Measurements from ENCODE around the gene THSD4.

Gene THSD4

GRCh38 chr15:71626596-71627088 lies 511.4 kb downstream of the THSD4 start:
- Histone ChIP-seq H3K27me3 (ENCODE audit: control insufficient read depth in 1 of 2, insufficient read depth in 2 of 2, low read length in 2 of 2) (no peaks in the 10 kb centered on the region), H3K9me3 (ENCODE audit: low read length) (no peaks in the 10 kb centered on the region), H3K9ac (ENCODE audit: low read length) (no peak overlapping the region), H3K27ac (ENCODE audit: low read depth, low read length) (no peak overlapping the region), H3K36me3 (ENCODE audit: insufficient read depth, low read length) (no peaks in the 10 kb centered on the region), H3K4me3 (ENCODE audit: low read depth in 1 of 2, low read length in 2 of 2) (no peak overlapping the region), H3K4me1 (ENCODE audit: insufficient read depth, low read length) (peaks cover 24% of the 10 kb centered on the region)

DNA sequence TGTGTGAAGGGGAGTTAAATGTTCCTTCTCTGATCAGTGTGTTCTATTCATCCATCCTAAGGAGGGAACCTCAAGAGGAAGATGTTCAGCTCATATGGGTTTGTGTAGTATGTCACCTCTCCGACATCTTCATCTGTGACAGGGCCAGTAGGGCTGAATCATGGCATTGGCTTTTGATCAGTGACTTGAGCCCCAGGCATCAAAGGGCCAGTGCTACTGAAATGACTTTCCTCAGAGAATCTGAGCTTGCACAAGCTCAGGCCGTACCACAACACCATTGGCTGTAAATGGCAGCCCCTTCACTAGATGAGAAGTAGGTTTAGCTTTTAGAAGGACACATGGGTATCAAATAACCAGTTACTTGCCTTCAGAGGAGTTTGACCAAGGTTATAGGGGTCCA lies 511.9 kb downstream of the THSD4 start:
- peaks cover 24% of the 10 kb centered on the region for H3K4me1 ChIP-seq (ENCODE audit: insufficient read depth, low read length)
- no peak overlapping the region for H3K27ac ChIP-seq (ENCODE audit: low read depth, low read length)
- no peaks in the 10 kb centered on the region for H3K36me3 ChIP-seq (ENCODE audit: insufficient read depth, low read length)
- H3K9ac ChIP-seq (ENCODE audit: low read length) = no peak overlapping the region
- H3K9me3 ChIP-seq (ENCODE audit: low read length) = no peaks in the 10 kb centered on the region
- H3K4me3 ChIP-seq (ENCODE audit: low read depth in 1 of 2, low read length in 2 of 2) = no peak overlapping the region
- H3K27me3 ChIP-seq (ENCODE audit: control insufficient read depth in 1 of 2, insufficient read depth in 2 of 2, low read length in 2 of 2) = no peaks in the 10 kb centered on the region

DNA sequence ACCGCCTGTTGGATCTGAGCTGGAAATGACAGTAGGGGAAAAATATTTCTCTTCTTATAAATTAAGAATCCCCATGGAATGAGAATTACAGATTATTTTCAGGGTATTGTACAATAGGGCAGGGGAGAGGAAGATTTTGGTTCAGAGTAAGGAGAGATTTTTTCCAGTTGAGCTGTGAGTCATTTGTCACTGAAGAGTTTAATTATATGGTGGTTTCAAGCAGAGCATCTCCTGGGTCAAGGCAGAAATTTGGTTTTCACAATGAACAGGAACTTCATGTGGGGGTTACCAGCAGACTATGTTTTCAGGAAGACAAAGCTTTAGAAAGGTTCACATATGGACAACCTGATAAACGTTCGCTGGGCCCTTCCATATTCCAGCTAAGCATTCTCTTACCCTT lies 512.3 kb downstream of the THSD4 start:
- H3K36me3 ChIP-seq (ENCODE audit: insufficient read depth, low read length) = no peaks in the 10 kb centered on the region
- H3K9me3 ChIP-seq (ENCODE audit: low read length) = no peaks in the 10 kb centered on the region
- H3K4me1 ChIP-seq (ENCODE audit: insufficient read depth, low read length) = peaks cover 24% of the 10 kb centered on the region
- H3K4me3 ChIP-seq (ENCODE audit: low read depth in 1 of 2, low read length in 2 of 2) = no peak overlapping the region
- no peaks in the 10 kb centered on the region for H3K27me3 ChIP-seq (ENCODE audit: control insufficient read depth in 1 of 2, insufficient read depth in 2 of 2, low read length in 2 of 2)
- no peak overlapping the region for H3K27ac ChIP-seq (ENCODE audit: low read depth, low read length)
- no peak overlapping the region for H3K9ac ChIP-seq (ENCODE audit: low read length)

GRCh38 chr15:71628988-71629770 lies 513.9 kb downstream of the THSD4 start:
- H3K27me3 ChIP-seq (ENCODE audit: control insufficient read depth in 1 of 2, insufficient read depth in 2 of 2, low read length in 2 of 2) = no peaks in the 10 kb centered on the region
- no peak overlapping the region for H3K27ac ChIP-seq (ENCODE audit: low read depth, low read length)
- H3K4me3 ChIP-seq (ENCODE audit: low read depth in 1 of 2, low read length in 2 of 2) = no peak overlapping the region
- no peaks in the 10 kb centered on the region for H3K9me3 ChIP-seq (ENCODE audit: low read length)
- no peak overlapping the region for H3K9ac ChIP-seq (ENCODE audit: low read length)
- H3K36me3 ChIP-seq (ENCODE audit: insufficient read depth, low read length) = no peaks in the 10 kb centered on the region
- H3K4me1 ChIP-seq (ENCODE audit: insufficient read depth, low read length) = peaks cover 24% of the 10 kb centered on the region

DNA sequence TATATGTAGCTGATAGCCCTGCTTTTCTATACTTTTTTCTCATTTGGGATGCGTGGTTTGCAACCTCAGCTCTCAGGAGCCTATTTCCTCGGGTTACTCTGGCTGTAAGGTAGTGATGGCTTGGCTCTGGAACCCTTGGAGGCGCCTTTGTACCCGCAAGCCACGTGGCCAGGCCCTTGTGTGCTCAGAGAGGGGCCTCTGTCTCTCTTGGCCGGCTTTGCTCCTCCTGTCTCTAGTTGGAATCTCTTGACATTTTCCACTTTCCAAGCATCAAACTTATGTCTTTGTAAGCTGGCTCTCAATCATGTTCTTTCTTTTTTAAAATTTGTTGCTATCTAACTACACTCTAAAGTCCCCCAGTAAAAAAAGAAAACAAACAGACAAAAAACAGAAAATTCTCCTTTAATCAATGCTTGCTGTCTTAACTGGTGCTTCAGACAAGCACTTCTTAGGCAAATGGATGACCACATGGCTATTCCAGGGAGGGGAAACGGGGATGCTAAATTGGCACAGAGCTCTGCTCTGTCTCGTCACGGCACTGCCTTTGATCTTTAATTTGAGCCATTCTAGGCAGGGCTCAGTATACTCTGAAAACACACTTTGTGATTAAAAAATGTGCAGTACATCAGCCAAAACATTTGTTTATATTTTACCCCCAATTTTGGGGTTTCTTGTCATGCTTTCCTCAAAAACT lies 514.7 kb downstream of the THSD4 start:
- Histone ChIP-seq H3K27ac (ENCODE audit: low read depth, low read length) (peak overlapping the region; percentile 20), H3K4me1 (ENCODE audit: insufficient read depth, low read length) (peaks cover 24% of the 10 kb centered on the region), H3K9ac (ENCODE audit: low read length) (no peak overlapping the region)

DNA sequence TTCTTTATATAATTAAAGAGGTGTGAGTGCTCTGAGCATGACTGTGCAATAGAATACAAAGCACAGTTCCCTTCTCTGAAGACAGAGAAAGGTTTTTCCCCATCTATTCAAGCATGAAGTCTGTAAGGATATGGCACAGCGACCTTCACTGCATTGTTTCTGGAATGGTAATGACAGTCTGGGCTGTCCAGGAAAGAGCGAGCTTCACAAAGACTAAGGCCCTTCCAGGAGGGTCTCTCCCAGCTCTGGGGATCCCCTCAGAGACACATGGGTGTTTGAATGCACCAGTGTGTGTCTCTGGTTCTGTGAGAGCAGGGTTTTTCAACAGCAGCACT lies 515.2 kb downstream of the THSD4 start:
- Histone ChIP-seq H3K27ac (ENCODE audit: low read depth, low read length) (no peak overlapping the region), H3K27me3 (ENCODE audit: control insufficient read depth in 1 of 2, insufficient read depth in 2 of 2, low read length in 2 of 2) (no peaks in the 10 kb centered on the region), H3K9me3 (ENCODE audit: low read length) (no peaks in the 10 kb centered on the region), H3K4me1 (ENCODE audit: insufficient read depth, low read length) (peaks cover 24% of the 10 kb centered on the region), H3K36me3 (ENCODE audit: insufficient read depth, low read length) (no peaks in the 10 kb centered on the region), H3K4me3 (ENCODE audit: low read depth in 1 of 2, low read length in 2 of 2) (no peak overlapping the region), H3K9ac (ENCODE audit: low read length) (no peak overlapping the region)

More for the DNA sequence above, 514.7 kb downstream of the THSD4 start:
- H3K9me3 ChIP-seq (ENCODE audit: low read length) = no peaks in the 10 kb centered on the region
- H3K36me3 ChIP-seq (ENCODE audit: insufficient read depth, low read length) = no peaks in the 10 kb centered on the region
- no peak overlapping the region for H3K4me3 ChIP-seq (ENCODE audit: low read depth in 1 of 2, low read length in 2 of 2)
- H3K27me3 ChIP-seq (ENCODE audit: control insufficient read depth in 1 of 2, insufficient read depth in 2 of 2, low read length in 2 of 2) = no peaks in the 10 kb centered on the region

GRCh38 chr15:71632576-71633195 lies 517.4 kb downstream of the THSD4 start:
- no peaks in the 10 kb centered on the region for H3K9me3 ChIP-seq (ENCODE audit: low read length)
- no peak overlapping the region for H3K9ac ChIP-seq (ENCODE audit: low read length)
- H3K4me3 ChIP-seq (ENCODE audit: low read depth in 1 of 2, low read length in 2 of 2) = no peak overlapping the region
- peaks cover 24% of the 10 kb centered on the region for H3K4me1 ChIP-seq (ENCODE audit: insufficient read depth, low read length)
- no peaks in the 10 kb centered on the region for H3K27me3 ChIP-seq (ENCODE audit: control insufficient read depth in 1 of 2, insufficient read depth in 2 of 2, low read length in 2 of 2)
- H3K27ac ChIP-seq (ENCODE audit: low read depth, low read length) = no peak overlapping the region
- H3K36me3 ChIP-seq (ENCODE audit: insufficient read depth, low read length) = no peaks in the 10 kb centered on the region

DNA sequence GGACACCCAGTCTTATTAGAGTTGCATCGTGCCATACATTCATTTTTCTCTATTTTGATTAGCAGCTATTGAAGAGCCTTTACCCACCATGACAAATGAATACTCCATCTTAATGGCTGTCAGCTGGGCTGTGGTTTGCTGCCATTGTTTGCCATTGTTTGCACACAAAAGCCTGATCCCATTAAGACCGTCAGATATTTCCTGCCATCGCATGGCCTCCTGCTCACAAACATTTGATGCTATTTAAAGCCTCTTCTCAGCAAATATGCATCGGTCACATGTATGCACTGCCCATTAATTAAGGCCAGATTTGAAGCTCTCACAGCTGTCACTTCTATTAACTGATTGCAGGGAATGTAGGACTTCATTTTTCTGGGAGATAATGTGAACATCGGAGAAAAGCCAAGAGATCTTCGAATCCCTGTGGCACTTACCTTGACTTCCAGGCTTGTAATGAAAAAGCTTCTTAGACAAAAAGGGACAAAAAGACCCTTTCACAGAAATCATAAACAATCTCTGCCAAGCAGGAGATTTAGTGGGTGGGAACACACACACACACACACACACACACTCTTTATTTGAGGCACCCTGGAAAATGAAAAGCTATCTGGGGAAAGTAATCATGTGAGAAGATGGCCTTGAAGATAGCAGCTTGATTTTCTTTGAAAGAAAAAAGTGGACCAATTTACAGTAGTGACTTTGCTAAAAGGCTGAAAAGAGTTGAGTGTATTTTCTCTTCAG lies 519.7 kb downstream of the THSD4 start:
- H3K9me3 ChIP-seq (ENCODE audit: low read length) = no peaks in the 10 kb centered on the region
- H3K4me1 ChIP-seq (ENCODE audit: insufficient read depth, low read length) = peaks cover 8% of the 10 kb centered on the region
- H3K9ac ChIP-seq (ENCODE audit: low read length) = no peak overlapping the region
- no peaks in the 10 kb centered on the region for H3K36me3 ChIP-seq (ENCODE audit: insufficient read depth, low read length)
- no peaks in the 10 kb centered on the region for H3K27me3 ChIP-seq (ENCODE audit: control insufficient read depth in 1 of 2, insufficient read depth in 2 of 2, low read length in 2 of 2)
- no peak overlapping the region for H3K4me3 ChIP-seq (ENCODE audit: low read depth in 1 of 2, low read length in 2 of 2)
- H3K27ac ChIP-seq (ENCODE audit: low read depth, low read length) = no peak overlapping the region

GRCh38 chr15:71635735-71636134 lies 520.5 kb downstream of the THSD4 start:
- no peak overlapping the region for H3K9ac ChIP-seq (ENCODE audit: low read length)
- H3K27me3 ChIP-seq (ENCODE audit: control insufficient read depth in 1 of 2, insufficient read depth in 2 of 2, low read length in 2 of 2) = no peaks in the 10 kb centered on the region
- peaks cover under 1% of the 10 kb centered on the region for H3K4me1 ChIP-seq (ENCODE audit: insufficient read depth, low read length)
- no peaks in the 10 kb centered on the region for H3K36me3 ChIP-seq (ENCODE audit: insufficient read depth, low read length)
- no peaks in the 10 kb centered on the region for H3K9me3 ChIP-seq (ENCODE audit: low read length)
- no peak overlapping the region for H3K27ac ChIP-seq (ENCODE audit: low read depth, low read length)
- no peak overlapping the region for H3K4me3 ChIP-seq (ENCODE audit: low read depth in 1 of 2, low read length in 2 of 2)

GRCh38 chr15:71638876-71639275 lies 523.6 kb downstream of the THSD4 start:
- no peaks in the 10 kb centered on the region for H3K27me3 ChIP-seq (ENCODE audit: control insufficient read depth in 1 of 2, insufficient read depth in 2 of 2, low read length in 2 of 2)
- H3K9ac ChIP-seq (ENCODE audit: low read length) = no peak overlapping the region
- H3K36me3 ChIP-seq (ENCODE audit: insufficient read depth, low read length) = no peaks in the 10 kb centered on the region
- no peaks in the 10 kb centered on the region for H3K4me1 ChIP-seq (ENCODE audit: insufficient read depth, low read length)
- no peak overlapping the region for H3K4me3 ChIP-seq (ENCODE audit: low read depth in 1 of 2, low read length in 2 of 2)
- no peaks in the 10 kb centered on the region for H3K9me3 ChIP-seq (ENCODE audit: low read length)
- no peak overlapping the region for H3K27ac ChIP-seq (ENCODE audit: low read depth, low read length)

DNA sequence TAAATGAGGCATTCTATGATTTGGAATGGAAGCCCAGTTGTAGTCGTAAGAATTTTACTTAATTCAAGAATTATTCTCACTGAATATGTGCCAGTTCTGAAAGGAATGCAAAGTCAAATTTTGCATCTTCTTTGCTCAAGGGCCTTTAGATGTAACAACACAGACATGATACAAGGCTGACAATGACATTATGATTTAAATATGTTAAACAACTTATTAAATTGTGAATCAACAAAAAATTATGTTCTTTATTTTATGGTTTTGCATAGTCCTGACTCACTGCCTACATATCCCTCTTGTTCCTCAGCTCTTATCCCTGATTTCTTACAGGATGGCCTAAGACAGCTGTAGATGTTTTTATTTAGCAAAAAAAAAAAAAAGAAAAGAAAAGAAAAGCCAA lies 524.2 kb downstream of the THSD4 start:
- Histone ChIP-seq H3K4me1 (ENCODE audit: insufficient read depth, low read length) (no peaks in the 10 kb centered on the region), H3K9me3 (ENCODE audit: low read length) (no peaks in the 10 kb centered on the region), H3K27ac (ENCODE audit: low read depth, low read length) (no peak overlapping the region), H3K27me3 (ENCODE audit: control insufficient read depth in 1 of 2, insufficient read depth in 2 of 2, low read length in 2 of 2) (no peaks in the 10 kb centered on the region), H3K36me3 (ENCODE audit: insufficient read depth, low read length) (no peaks in the 10 kb centered on the region), H3K9ac (ENCODE audit: low read length) (no peak overlapping the region), H3K4me3 (ENCODE audit: low read depth in 1 of 2, low read length in 2 of 2) (no peak overlapping the region)

Data from muscle layer of colon (tissue), 2 donors.